GM23338 (cell line): Measurements from ENCODE around the gene ACOX3. TPM values are rescaled to one million over a fixed set of nuclear protein-coding genes. Genes with fewer than 3 reads are reported as not detected.

ENCODE experiments used
- ATAC-seq: fragments of 200-7000 bp; cut with Tn5 transposase; 3 replicates; pipeline ENCODE4 v1.9.1; 2020
- DNase-seq: peaks from one replicate; pipeline ENCODE4 v3.0.0-alpha.2; 2015; ENCODE audit warnings: low spot score
- H2AFZ ChIP-seq: fragments of 200-600 bp; sonication (generic); 2 replicates; pipeline ENCODE4 v1.8.0; 2016; ENCODE audit warnings: antibody characterized with exemption, mild to moderate bottlenecking, moderate library complexity
- H3F3A ChIP-seq: fragments of 200-600 bp; sonication (generic); replicated peaks from 2 replicates; pipeline ENCODE4 v1.8.0; 2017; ENCODE audit warnings: antibody characterized with exemption, mixed run types, low read depth
- H3K27ac ChIP-seq: fragments of 200-600 bp; sonication (generic); 2 replicates; pipeline ENCODE4 v1.6.1; 2016; ENCODE audit warnings: low read depth
- H3K27me3 ChIP-seq: fragments of 200-600 bp; sonication (generic); 2 replicates; pipeline ENCODE4 v1.8.0; 2016; ENCODE audit warnings: mild to moderate bottlenecking, mixed run types, moderate library complexity; ENCODE audit not compliant: insufficient read depth
- H3K36me3 ChIP-seq: fragments of 200-600 bp; sonication (generic); 2 replicates; pipeline ENCODE4 v1.8.0; 2016; ENCODE audit warnings: mild to moderate bottlenecking; ENCODE audit not compliant: insufficient read depth
- H3K4me1 ChIP-seq: fragments of 200-600 bp; sonication (generic); 2 replicates; pipeline ENCODE4 v1.8.0; 2016; ENCODE audit warnings: mild to moderate bottlenecking, moderate library complexity; ENCODE audit not compliant: insufficient read depth
- H3K4me2 ChIP-seq: fragments of 200-600 bp; sonication (generic); 2 replicates; pipeline ENCODE4 v1.7.1; 2017; ENCODE audit warnings: mixed run types
- H3K4me3 ChIP-seq: fragments of 200-600 bp; sonication (generic); 2 replicates; pipeline ENCODE4 v1.6.1; 2016; ENCODE audit warnings: mixed run types
- H3K79me2 ChIP-seq: fragments of 200-600 bp; sonication (generic); replicated peaks from 2 replicates; pipeline ENCODE4 v1.8.0; 2017; ENCODE audit warnings: mild to moderate bottlenecking; ENCODE audit not compliant: insufficient read depth
- H3K9me2 ChIP-seq: fragments of 200-600 bp; sonication (generic); 2 replicates; pipeline ENCODE4 v1.8.0; 2017; ENCODE audit not compliant: insufficient read depth
- H4K20me1 ChIP-seq: fragments of 200-600 bp; sonication (generic); replicated peaks from 2 replicates; pipeline ENCODE4 v1.8.0; 2017; ENCODE audit warnings: mild to moderate bottlenecking; ENCODE audit not compliant: insufficient read depth
- H3K27ac Mint-ChIP-seq: 2 replicates; pipeline ENCODE4 v1.8.0; 2020; ENCODE audit warnings: inconsistent platforms, mild to moderate bottlenecking, moderate library complexity, mixed read lengths
- H3K27me3 Mint-ChIP-seq: 3 replicates; pipeline ENCODE4 v1.8.0; 2022; ENCODE audit warnings: low read depth, mild to moderate bottlenecking, moderate library complexity, mixed read lengths, inconsistent platforms; ENCODE audit not compliant: insufficient read depth, poor library complexity
- H3K36me3 Mint-ChIP-seq: 3 replicates; pipeline ENCODE4 v1.8.0; 2021; ENCODE audit warnings: low read depth, mild to moderate bottlenecking, inconsistent platforms, moderate library complexity, mixed read lengths
- H3K4me1 Mint-ChIP-seq: 3 replicates; pipeline ENCODE4 v1.8.0; 2020; ENCODE audit warnings: mild to moderate bottlenecking, inconsistent platforms, mixed read lengths
- H3K4me3 Mint-ChIP-seq: 3 replicates; pipeline ENCODE4 v1.8.0; 2021; ENCODE audit warnings: moderate library complexity, mild to moderate bottlenecking, inconsistent platforms, mixed read lengths
- H3K9me3 Mint-ChIP-seq: 3 replicates; pipeline ENCODE4 v1.8.0; 2020; ENCODE audit warnings: moderate library complexity, mild to moderate bottlenecking, inconsistent platforms, mixed read lengths
- CREB1 ChIP-seq: fragments of 250-450 bp; sonication (Bioruptor Pico); IDR thresholded peaks from 2 replicates; pipeline ENCODE4 v1.5.0; 2020; ENCODE audit warnings: low read depth, mild to moderate bottlenecking, moderate library complexity
- ETS1 ChIP-seq: IDR thresholded peaks from 2 replicates; pipeline ENCODE4 v1.6.1; 2016; ENCODE audit warnings: antibody characterized with exemption
- EZH2phosphoT487 ChIP-seq: fragments of 200-600 bp; sonication (generic); IDR thresholded peaks from one replicate; pipeline ENCODE4 v1.8.1; 2018; ENCODE audit warnings: antibody characterized with exemption; ENCODE audit not compliant: unreplicated experiment
- JUNB ChIP-seq: IDR thresholded peaks from one replicate; pipeline ENCODE4 v1.6.1; 2016; ENCODE audit warnings: antibody characterized with exemption; ENCODE audit not compliant: unreplicated experiment
- STAT1 ChIP-seq: IDR thresholded peaks from one replicate; pipeline ENCODE4 v1.6.1; 2016; ENCODE audit warnings: antibody characterized with exemption; ENCODE audit not compliant: unreplicated experiment
- ZNF114 ChIP-seq: fragments of 250-450 bp; sonication (Bioruptor Pico); IDR thresholded peaks from 2 replicates; pipeline ENCODE4 v1.5.0; 2020; ENCODE audit warnings: mild to moderate bottlenecking, moderate library complexity
- ZNF331 ChIP-seq: fragments of 250-450 bp; sonication (Bioruptor Pico); IDR thresholded peaks from 2 replicates; pipeline ENCODE4 v1.5.0; 2020; ENCODE audit warnings: low read depth, mild to moderate bottlenecking, moderate library complexity
- polyA plus RNA-seq: library from polyadenylated mRNA; unstranded; fragments of >200 nt; fragmentation: Nextera tagmentation; extraction: Ambion mirVana; gene quantifications from 2 replicates; pipeline ENCODE4 v1.2.1, GENCODE V29; 2016
- total RNA-seq: library from RNA; depleted of rRNA; stranded (reverse); fragments of >200 nt; shearing (Covaris generic); gene quantifications from 2 replicates; pipeline ENCODE4 v1.2.3, GENCODE V29; 2014
- TF ChIP-seq, protein P1 (sequence below): fragments of 250-450 bp; sonication (Bioruptor Pico); IDR thresholded peaks from 2 replicates; pipeline ENCODE4 v1.5.0; 2020; ENCODE audit warnings: mild to moderate bottlenecking, moderate library complexity

The ACOX3 gene
- total and polyA plus RNA-seq, 2 experiments from 2014 or later: 6.4 to 17.2 TPM

DNA sequence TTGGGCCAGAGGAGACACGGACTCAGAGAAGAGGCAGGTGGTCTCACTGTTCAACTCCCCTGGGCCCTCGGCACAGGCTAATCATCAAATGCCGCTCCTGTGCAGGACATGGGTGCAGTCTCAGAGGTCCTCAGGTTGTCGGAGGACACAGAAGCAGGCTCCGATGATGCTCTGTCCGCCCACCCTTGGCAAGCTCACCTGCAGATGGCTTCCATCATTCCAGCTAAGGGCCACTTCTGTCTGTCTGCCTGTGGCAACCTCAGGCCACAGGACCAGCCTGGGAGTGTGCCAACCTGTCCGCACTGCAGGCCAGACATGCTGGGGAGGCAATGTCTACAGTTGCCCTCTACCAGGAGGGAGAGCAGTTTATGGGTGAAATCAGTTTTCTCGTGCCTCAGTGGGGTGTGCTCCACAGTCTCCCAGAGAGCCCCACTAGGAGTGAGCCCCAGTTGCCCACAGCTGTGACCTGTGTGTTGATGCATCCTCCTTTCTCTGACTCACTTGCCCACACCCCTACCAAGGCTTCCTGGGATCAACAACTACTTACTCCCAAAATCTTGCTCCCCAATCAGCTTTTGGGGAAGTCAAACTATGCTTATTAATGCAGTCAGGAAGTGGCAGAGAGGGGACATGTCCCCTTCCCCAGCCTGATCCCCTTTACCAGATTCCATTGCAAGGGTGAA lies 115.1 kb downstream of the ACOX3 start:
- H3K27ac Mint-ChIP-seq: no peak overlapping the region
- no peak overlapping the region for H2AFZ ChIP-seq

More for the DNA sequence above, 115.1 kb downstream of the ACOX3 start:
- H3K27me3 Mint-ChIP-seq: peaks cover 3% of the 10 kb centered on the region
- Histone ChIP-seq H3K9me2 (peaks cover 6% of the 10 kb centered on the region; the same call in 1 of the 2 replicates), H3K4me2 (no peak overlapping the region), H3K4me3 (no peak overlapping the region), H3F3A (no peaks in the 10 kb centered on the region), H3K79me2 (no peaks in the 10 kb centered on the region), H3K27ac (no peak overlapping the region), H3K27me3 (no peaks in the 10 kb centered on the region), H3K4me1 (no peaks in the 10 kb centered on the region), H4K20me1 (no peaks in the 10 kb centered on the region), H3K36me3 (no peaks in the 10 kb centered on the region)
- no peaks in the 10 kb centered on the region for H3K4me1 Mint-ChIP-seq
- no peak for TF ChIP-seq CREB1 (CRISPR knock-in tag)
- TF ChIP-seq JUNB: no peak
- no peak for TF ChIP-seq EZH2phosphoT487
- no peak for TF ChIP-seq ETS1
- no peak for TF ChIP-seq ZNF331 (CRISPR knock-in tag)
- TF ChIP-seq, protein P1, sequence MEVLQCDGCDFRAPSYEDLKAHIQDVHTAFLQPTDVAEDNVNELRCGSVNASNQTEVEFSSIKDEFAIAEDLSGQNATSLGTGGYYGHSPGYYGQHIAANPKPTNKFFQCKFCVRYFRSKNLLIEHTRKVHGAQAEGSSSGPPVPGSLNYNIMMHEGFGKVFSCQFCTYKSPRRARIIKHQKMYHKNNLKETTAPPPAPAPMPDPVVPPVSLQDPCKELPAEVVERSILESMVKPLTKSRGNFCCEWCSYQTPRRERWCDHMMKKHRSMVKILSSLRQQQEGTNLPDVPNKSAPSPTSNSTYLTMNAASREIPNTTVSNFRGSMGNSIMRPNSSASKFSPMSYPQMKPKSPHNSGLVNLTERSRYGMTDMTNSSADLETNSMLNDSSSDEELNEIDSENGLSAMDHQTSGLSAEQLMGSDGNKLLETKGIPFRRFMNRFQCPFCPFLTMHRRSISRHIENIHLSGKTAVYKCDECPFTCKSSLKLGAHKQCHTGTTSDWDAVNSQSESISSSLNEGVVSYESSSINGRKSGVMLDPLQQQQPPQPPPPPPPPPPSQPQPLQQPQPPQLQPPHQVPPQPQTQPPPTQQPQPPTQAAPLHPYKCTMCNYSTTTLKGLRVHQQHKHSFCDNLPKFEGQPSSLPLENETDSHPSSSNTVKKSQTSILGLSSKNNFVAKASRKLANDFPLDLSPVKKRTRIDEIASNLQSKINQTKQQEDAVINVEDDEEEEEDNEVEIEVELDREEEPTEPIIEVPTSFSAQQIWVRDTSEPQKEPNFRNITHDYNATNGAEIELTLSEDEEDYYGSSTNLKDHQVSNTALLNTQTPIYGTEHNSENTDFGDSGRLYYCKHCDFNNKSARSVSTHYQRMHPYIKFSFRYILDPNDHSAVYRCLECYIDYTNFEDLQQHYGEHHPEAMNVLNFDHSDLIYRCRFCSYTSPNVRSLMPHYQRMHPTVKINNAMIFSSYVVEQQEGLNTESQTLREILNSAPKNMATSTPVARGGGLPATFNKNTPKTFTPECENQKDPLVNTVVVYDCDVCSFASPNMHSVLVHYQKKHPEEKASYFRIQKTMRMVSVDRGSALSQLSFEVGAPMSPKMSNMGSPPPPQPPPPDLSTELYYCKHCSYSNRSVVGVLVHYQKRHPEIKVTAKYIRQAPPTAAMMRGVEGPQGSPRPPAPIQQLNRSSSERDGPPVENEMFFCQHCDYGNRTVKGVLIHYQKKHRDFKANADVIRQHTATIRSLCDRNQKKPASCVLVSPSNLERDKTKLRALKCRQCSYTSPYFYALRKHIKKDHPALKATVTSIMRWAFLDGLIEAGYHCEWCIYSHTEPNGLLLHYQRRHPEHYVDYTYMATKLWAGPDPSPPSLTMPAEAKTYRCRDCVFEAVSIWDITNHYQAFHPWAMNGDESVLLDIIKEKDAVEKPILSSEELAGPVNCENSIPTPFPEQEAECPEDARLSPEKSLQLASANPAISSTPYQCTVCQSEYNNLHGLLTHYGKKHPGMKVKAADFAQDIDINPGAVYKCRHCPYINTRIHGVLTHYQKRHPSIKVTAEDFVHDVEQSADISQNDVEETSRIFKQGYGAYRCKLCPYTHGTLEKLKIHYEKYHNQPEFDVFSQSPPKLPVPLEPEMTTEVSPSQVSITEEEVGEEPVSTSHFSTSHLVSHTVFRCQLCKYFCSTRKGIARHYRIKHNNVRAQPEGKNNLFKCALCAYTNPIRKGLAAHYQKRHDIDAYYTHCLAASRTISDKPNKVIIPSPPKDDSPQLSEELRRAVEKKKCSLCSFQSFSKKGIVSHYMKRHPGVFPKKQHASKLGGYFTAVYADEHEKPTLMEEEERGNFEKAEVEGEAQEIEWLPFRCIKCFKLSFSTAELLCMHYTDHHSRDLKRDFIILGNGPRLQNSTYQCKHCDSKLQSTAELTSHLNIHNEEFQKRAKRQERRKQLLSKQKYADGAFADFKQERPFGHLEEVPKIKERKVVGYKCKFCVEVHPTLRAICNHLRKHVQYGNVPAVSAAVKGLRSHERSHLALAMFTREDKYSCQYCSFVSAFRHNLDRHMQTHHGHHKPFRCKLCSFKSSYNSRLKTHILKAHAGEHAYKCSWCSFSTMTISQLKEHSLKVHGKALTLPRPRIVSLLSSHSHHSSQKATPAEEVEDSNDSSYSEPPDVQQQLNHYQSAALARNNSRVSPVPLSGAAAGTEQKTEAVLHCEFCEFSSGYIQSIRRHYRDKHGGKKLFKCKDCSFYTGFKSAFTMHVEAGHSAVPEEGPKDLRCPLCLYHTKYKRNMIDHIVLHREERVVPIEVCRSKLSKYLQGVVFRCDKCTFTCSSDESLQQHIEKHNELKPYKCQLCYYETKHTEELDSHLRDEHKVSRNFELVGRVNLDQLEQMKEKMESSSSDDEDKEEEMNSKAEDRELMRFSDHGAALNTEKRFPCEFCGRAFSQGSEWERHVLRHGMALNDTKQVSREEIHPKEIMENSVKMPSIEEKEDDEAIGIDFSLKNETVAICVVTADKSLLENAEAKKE (CRISPR knock-in tag): no peak
- no peak for TF ChIP-seq STAT1
- no peak for TF ChIP-seq ZNF114 (CRISPR knock-in tag)
- ATAC-seq: no peak
- peaks cover 5% of the 10 kb centered on the region; the same call in 2 of the 3 replicates for H3K9me3 Mint-ChIP-seq
- no peaks in the 10 kb centered on the region for H3K36me3 Mint-ChIP-seq
- DNase-seq: no peak
- no peak overlapping the region for H3K4me3 Mint-ChIP-seq
